KOPT-K1 (cell line): ENCODE results near the gene SLC9A3.
"Not testable (repeated sequence)": the region's sequence is repeated elsewhere in the genome, so short reads cannot be mapped to it uniquely, and the experiment has no call there.

Experiments used
- H3K27ac ChIP-seq: fragments of 200-600 bp; sonication (generic); 2 replicates; pipeline ENCODE4 v1.5.1; 2016; ENCODE audit warnings: antibody characterized with exemption, mild to moderate bottlenecking, low read depth, low read length; ENCODE audit not compliant: poor library complexity, severe bottlenecking
- H3K36me3 ChIP-seq: fragments of 200-600 bp; sonication (generic); 2 replicates; pipeline ENCODE4 v1.5.1; 2017; ENCODE audit warnings: antibody characterized with exemption, mild to moderate bottlenecking, low read length, moderate library complexity; ENCODE audit not compliant: insufficient read depth
- H3K9me3 ChIP-seq: fragments of 200-600 bp; sonication (generic); 2 replicates; pipeline ENCODE4 v1.5.1; 2017; ENCODE audit warnings: antibody characterized with exemption, low read length, mild to moderate bottlenecking; ENCODE audit not compliant: insufficient read depth, poor library complexity, severe bottlenecking

SLC9A3 gene

GRCh38 chr5:488744-489688 lies 35.2 kb downstream of the SLC9A3 start:
- H3K27ac ChIP-seq: no peak overlapping the region

GRCh38 chr5:488241-488640 lies 36.0 kb downstream of the SLC9A3 start:
- Histone ChIP-seq H3K9me3 (no peaks in the 10 kb centered on the region), H3K27ac (no peak overlapping the region), H3K36me3 (no peaks in the 10 kb centered on the region)

More at GRCh38 chr5:488744-489688, 35.2 kb downstream of the SLC9A3 start:
- Histone ChIP-seq H3K9me3 (no peaks in the 10 kb centered on the region), H3K36me3 (no peaks in the 10 kb centered on the region)

- H3K27ac ChIP-seq, H3K9me3 ChIP-seq, H3K36me3 ChIP-seq: not testable (repeated sequence)
Observed at GRCh38 chr5:486597-486996, 37.7 kb downstream of the SLC9A3 start.

- H3K36me3 ChIP-seq: no peaks in the 10 kb centered on the region
- no peak overlapping the region for H3K27ac ChIP-seq
- no peaks in the 10 kb centered on the region for H3K9me3 ChIP-seq
Observed at GRCh38 chr5:485946-486491, 38.2 kb downstream of the SLC9A3 start.

- Histone ChIP-seq H3K27ac (no peak overlapping the region), H3K36me3 (no peaks in the 10 kb centered on the region), H3K9me3 (no peaks in the 10 kb centered on the region)
Observed at GRCh38 chr5:485113-485945, 38.9 kb downstream of the SLC9A3 start.

- Histone ChIP-seq H3K27ac (no peak overlapping the region), H3K9me3 (no peaks in the 10 kb centered on the region), H3K36me3 (no peaks in the 10 kb centered on the region)
Observed at GRCh38 chr5:484556-484955, 39.7 kb downstream of the SLC9A3 start.

GRCh38 chr5:483434-484140 lies 40.7 kb downstream of the SLC9A3 start:
- H3K9me3 ChIP-seq: no peaks in the 10 kb centered on the region
- H3K36me3 ChIP-seq: no peaks in the 10 kb centered on the region
- no peak overlapping the region for H3K27ac ChIP-seq

GRCh38 chr5:483011-483410 lies 41.2 kb downstream of the SLC9A3 start:
- Histone ChIP-seq H3K27ac (no peak overlapping the region), H3K9me3 (no peaks in the 10 kb centered on the region), H3K36me3 (no peaks in the 10 kb centered on the region)

GRCh38 chr5:482506-482905 lies 41.7 kb downstream of the SLC9A3 start:
- Histone ChIP-seq H3K36me3 (no peaks in the 10 kb centered on the region), H3K9me3 (no peaks in the 10 kb centered on the region), H3K27ac (no peak overlapping the region)

- no peak overlapping the region for H3K27ac ChIP-seq
- no peaks in the 10 kb centered on the region for H3K36me3 ChIP-seq
- H3K9me3 ChIP-seq: no peaks in the 10 kb centered on the region
Observed at GRCh38 chr5:482021-482420, 42.2 kb downstream of the SLC9A3 start.

GRCh38 chr5:481347-481746 lies 42.9 kb downstream of the SLC9A3 start:
- Histone ChIP-seq H3K9me3 (no peaks in the 10 kb centered on the region), H3K27ac (no peak overlapping the region), H3K36me3 (no peaks in the 10 kb centered on the region)

GRCh38 chr5:479566-480319 lies 44.5 kb downstream of the SLC9A3 start:
- Histone ChIP-seq H3K9me3 (no peaks in the 10 kb centered on the region), H3K27ac (no peak overlapping the region), H3K36me3 (no peaks in the 10 kb centered on the region)

- no peaks in the 10 kb centered on the region for H3K36me3 ChIP-seq
- no peak overlapping the region for H3K27ac ChIP-seq
Observed at GRCh38 chr5:478982-479535, 45.2 kb downstream of the SLC9A3 start.

More at GRCh38 chr5:478982-479535, 45.2 kb downstream of the SLC9A3 start:
- H3K9me3 ChIP-seq: no peaks in the 10 kb centered on the region
